Endothelial cell of hepatic sinusoid (primary cell): ENCODE data around the gene CSNK1G1.
"Not testable (repeated sequence)": the region's sequence is repeated elsewhere in the genome, so short reads cannot be mapped to it uniquely, and the experiment has no call there.

Experiments
- in situ Hi-C: cut with HindIII; loops from 2 replicates; pipeline ENCODE4 v1.10.0; 2017; ENCODE audit warnings: low sequenced_read_pairs

The CSNK1G1 gene

GRCh38 chr15:64137226-64137833 is 218.6 kb downstream of the CSNK1G1 start:
- in situ Hi-C loops = no loop called here

- in situ Hi-C loops = no loop called here
These were observed 219.6 kb downstream of the CSNK1G1 start for GRCh38 chr15:64136347-64136746.

- in situ Hi-C loops = loop anchor here (5.0 kb wide), 1 partner anchor 48 kb away; no protein-coding TSS in a partner anchor
These were observed 221.6 kb downstream of the CSNK1G1 start for GRCh38 chr15:64134345-64134829.

GRCh38 chr15:64133623-64134344 is 222.2 kb downstream of the CSNK1G1 start:
- in situ Hi-C loops = loop anchor here (5.0 kb wide), 1 partner anchor 49 kb away; no protein-coding TSS in a partner anchor

- in situ Hi-C loops = loop anchor here (5.0 kb wide), 1 partner anchor 50 kb away; no protein-coding TSS in a partner anchor
These were observed 223.8 kb downstream of the CSNK1G1 start for GRCh38 chr15:64132217-64132616.

- in situ Hi-C loops = loop anchor here (5.0 kb wide), 1 partner anchor 51 kb away; no protein-coding TSS in a partner anchor
These were observed 224.4 kb downstream of the CSNK1G1 start for GRCh38 chr15:64131547-64131946.

- in situ Hi-C loops = loop anchor here (5.0 kb wide), 1 partner anchor 52 kb away; no protein-coding TSS in a partner anchor
These were observed 225.8 kb downstream of the CSNK1G1 start for GRCh38 chr15:64130159-64130558.

GRCh38 chr15:64127521-64128270 is 228.3 kb downstream of the CSNK1G1 start:
- in situ Hi-C loops = no loop called here

- in situ Hi-C loops = no loop called here
These were observed 230.0 kb downstream of the CSNK1G1 start for GRCh38 chr15:64125978-64126377.

GRCh38 chr15:64122936-64123351 is 233.0 kb downstream of the CSNK1G1 start:
- in situ Hi-C loops = no loop called here

- in situ Hi-C loops = no loop called here
These were observed 233.5 kb downstream of the CSNK1G1 start for GRCh38 chr15:64122444-64122843.

- in situ Hi-C loops = no loop called here
These were observed 234.4 kb downstream of the CSNK1G1 start for GRCh38 chr15:64121614-64122013.

- in situ Hi-C loops = not testable (repeated sequence)
These were observed 235.7 kb downstream of the CSNK1G1 start for GRCh38 chr15:64120322-64120721.

- in situ Hi-C loops = no loop called here
These were observed 238.1 kb downstream of the CSNK1G1 start for GRCh38 chr15:64117759-64118487.
